ENCODE measurements around the gene ETV1.

Gene ETV1

DNA sequence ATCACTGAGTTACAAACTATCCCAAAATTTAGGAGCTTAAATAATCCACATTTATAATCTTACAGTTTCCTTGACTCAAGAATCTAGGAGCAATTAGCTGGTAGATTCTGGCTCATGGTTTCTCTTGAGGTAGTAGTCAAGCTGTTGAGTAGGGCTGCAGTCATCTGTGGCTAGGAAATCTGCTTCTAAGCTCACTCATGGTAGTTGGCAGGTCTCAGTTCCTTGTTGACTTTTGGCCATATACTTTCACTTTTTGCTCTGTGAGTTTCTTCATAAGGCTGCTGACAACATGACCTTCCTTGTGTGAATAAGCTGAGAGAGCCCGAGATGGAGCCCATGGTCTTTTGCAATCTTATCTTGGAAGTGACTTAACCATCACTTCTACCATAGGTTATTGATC, 10.8 kb upstream of the ETV1 start:
- H3K9me3 ChIP-seq (ENCODE audit: control insufficient read depth, insufficient read depth, low read length) = no peaks in the 10 kb centered on the region
- no peaks in the 10 kb centered on the region for H3K27me3 ChIP-seq (ENCODE audit: control insufficient read depth, insufficient read depth, low read length)
- H3K9ac ChIP-seq (ENCODE audit: low read depth, low read length) = no peak overlapping the region
- H3K36me3 ChIP-seq (ENCODE audit: control insufficient read depth, insufficient read depth, low read length) = no peaks in the 10 kb centered on the region
- H3K4me1 ChIP-seq (ENCODE audit: control insufficient read depth, insufficient read depth, low read length) = no peaks in the 10 kb centered on the region
- no peak overlapping the region for H3K4me3 ChIP-seq (ENCODE audit: low read depth, low read length)

DNA sequence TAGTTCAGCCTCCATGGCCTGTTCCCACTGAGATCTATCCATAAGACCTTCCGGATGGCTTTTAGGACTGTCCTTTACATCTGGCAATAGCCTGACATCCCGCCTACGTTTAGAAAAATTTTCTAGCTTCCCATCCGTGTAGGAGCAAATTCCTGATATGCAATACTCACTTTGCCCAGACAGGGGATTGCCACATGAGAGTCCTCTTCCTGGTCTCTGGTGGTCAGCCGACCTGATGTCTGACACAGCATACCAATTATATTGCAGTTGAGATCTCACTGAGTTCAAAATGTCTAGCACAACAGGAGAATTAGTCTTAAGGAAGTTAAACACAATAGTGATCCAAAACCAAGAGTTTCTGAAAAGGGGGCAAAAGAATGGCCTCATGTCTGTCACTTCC, 9.4 kb upstream of the ETV1 start:
- no peak overlapping the region for H3K9ac ChIP-seq (ENCODE audit: low read depth, low read length)
- no peaks in the 10 kb centered on the region for H3K4me1 ChIP-seq (ENCODE audit: control insufficient read depth, insufficient read depth, low read length)
- no peak overlapping the region for H3K4me3 ChIP-seq (ENCODE audit: low read depth, low read length)
- H3K27me3 ChIP-seq (ENCODE audit: control insufficient read depth, insufficient read depth, low read length) = no peaks in the 10 kb centered on the region
- H3K36me3 ChIP-seq (ENCODE audit: control insufficient read depth, insufficient read depth, low read length) = no peaks in the 10 kb centered on the region
- no peaks in the 10 kb centered on the region for H3K9me3 ChIP-seq (ENCODE audit: control insufficient read depth, insufficient read depth, low read length)

GRCh38 chr7:13992596-13992964, 3.1 kb upstream of the ETV1 start:
- H3K36me3 ChIP-seq (ENCODE audit: control insufficient read depth, insufficient read depth, low read length) = no peaks in the 10 kb centered on the region
- H3K9ac ChIP-seq (ENCODE audit: low read depth, low read length) = no peak overlapping the region
- no peaks in the 10 kb centered on the region for H3K9me3 ChIP-seq (ENCODE audit: control insufficient read depth, insufficient read depth, low read length)
- H3K27me3 ChIP-seq (ENCODE audit: control insufficient read depth, insufficient read depth, low read length) = no peaks in the 10 kb centered on the region
- H3K4me1 ChIP-seq (ENCODE audit: control insufficient read depth, insufficient read depth, low read length) = peaks cover 1% of the 10 kb centered on the region
- H3K4me3 ChIP-seq (ENCODE audit: low read depth, low read length) = no peak overlapping the region

DNA sequence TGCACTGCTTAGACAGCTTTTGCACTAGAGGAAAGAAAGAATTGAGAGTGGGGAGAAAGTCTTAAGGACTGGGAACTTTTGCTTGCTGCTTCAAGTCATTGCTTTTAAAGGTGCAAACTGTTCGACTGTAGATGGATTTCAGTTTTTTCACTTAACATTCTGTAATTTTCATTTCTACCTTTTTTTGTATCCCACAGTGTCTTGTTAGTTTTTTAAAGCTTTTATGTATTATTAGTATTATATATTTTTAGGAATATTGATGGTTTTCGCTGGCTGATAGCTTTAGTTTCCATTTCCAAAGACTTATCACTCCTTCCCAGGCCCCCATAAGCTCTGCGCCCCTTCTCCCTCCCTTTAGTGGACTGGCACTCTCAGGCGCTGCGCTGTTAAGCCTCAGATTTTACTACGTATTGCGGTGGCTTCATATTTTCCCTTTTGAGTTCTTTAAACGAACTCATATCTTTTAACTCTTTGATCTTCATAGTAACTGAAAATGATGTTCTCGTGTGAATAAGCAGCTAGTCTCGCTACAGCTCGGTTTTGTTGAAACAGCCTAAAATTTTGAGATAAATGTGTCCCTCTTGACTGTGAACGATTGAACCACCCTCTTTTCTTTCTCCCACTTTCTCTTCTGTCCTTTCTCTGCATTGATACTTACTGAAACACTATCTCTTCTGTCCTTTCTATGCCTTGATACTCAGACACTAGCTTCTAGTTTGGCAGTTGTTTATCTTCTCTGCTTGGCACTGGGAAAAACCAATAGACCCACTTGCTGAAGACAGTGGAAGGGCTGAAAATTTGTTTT, 2.5 kb upstream of the ETV1 start:
- H3K9me3 ChIP-seq (ENCODE audit: control insufficient read depth, insufficient read depth, low read length) = no peaks in the 10 kb centered on the region
- no peaks in the 10 kb centered on the region for H3K27me3 ChIP-seq (ENCODE audit: control insufficient read depth, insufficient read depth, low read length)
- no peaks in the 10 kb centered on the region for H3K36me3 ChIP-seq (ENCODE audit: control insufficient read depth, insufficient read depth, low read length)
- H3K9ac ChIP-seq (ENCODE audit: low read depth, low read length) = peak overlapping the region; percentile 66
- peaks cover 4% of the 10 kb centered on the region for H3K4me1 ChIP-seq (ENCODE audit: control insufficient read depth, insufficient read depth, low read length)
- peak overlapping the region; percentile 64 for H3K4me3 ChIP-seq (ENCODE audit: low read depth, low read length)

DNA sequence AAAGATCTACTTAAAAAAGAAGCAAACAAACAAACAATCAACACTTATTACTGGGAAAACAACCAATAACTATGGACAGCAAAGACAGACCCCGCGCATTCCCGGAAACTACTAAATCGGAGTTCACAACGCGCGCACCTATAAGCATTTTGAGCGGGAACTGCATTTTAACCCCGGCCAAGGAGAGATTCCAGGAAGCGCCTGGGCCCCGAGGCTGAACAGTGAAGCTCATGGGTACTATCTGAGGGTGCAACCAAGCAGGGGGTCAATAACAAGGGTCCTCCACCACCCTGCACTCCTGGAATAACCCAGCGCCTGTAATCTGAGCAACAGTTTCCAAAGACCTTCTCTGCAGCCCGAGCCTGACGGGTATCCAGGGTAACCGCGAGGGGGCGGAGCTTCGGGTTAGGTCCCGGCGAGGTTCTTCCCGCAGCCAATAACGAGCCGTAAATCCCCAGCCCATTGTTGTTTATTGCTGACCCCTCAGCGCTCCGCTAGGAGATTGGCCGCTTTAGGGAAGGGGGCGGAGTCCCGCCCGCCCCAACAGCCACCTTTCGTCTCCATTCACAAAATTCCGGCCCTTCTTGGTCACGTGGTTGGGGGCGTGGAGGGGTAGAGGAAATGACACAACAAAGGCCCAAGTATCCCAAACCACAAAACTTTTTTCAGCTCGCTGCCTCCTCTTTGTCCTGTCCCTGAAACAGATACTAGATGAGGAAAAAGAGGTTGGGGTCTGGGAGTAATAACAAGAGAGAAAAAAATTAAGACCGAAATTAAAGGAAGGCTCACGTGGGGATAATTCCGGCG, 1.7 kb upstream of the ETV1 start:
- Histone ChIP-seq H3K9me3 (ENCODE audit: control insufficient read depth, insufficient read depth, low read length) (no peaks in the 10 kb centered on the region), H3K9ac (ENCODE audit: low read depth, low read length) (peak overlapping the region; percentile 66), H3K4me3 (ENCODE audit: low read depth, low read length) (peak overlapping the region; percentile 64)

GRCh38 chr7:13990319-13990983, 985 bp upstream of the ETV1 start:
- Histone ChIP-seq H3K4me3 (ENCODE audit: low read depth, low read length) (peak overlapping the region; percentile 63), H3K27me3 (ENCODE audit: control insufficient read depth, insufficient read depth, low read length) (no peaks in the 10 kb centered on the region), H3K36me3 (ENCODE audit: control insufficient read depth, insufficient read depth, low read length) (no peaks in the 10 kb centered on the region), H3K9ac (ENCODE audit: low read depth, low read length) (peak overlapping the region; percentile 38), H3K4me1 (ENCODE audit: control insufficient read depth, insufficient read depth, low read length) (peaks cover 10% of the 10 kb centered on the region), H3K9me3 (ENCODE audit: control insufficient read depth, insufficient read depth, low read length) (no peaks in the 10 kb centered on the region)

More for the DNA sequence above, 1.7 kb upstream of the ETV1 start:
- Histone ChIP-seq H3K27me3 (ENCODE audit: control insufficient read depth, insufficient read depth, low read length) (no peaks in the 10 kb centered on the region), H3K36me3 (ENCODE audit: control insufficient read depth, insufficient read depth, low read length) (no peaks in the 10 kb centered on the region), H3K4me1 (ENCODE audit: control insufficient read depth, insufficient read depth, low read length) (peaks cover 7% of the 10 kb centered on the region)

DNA sequence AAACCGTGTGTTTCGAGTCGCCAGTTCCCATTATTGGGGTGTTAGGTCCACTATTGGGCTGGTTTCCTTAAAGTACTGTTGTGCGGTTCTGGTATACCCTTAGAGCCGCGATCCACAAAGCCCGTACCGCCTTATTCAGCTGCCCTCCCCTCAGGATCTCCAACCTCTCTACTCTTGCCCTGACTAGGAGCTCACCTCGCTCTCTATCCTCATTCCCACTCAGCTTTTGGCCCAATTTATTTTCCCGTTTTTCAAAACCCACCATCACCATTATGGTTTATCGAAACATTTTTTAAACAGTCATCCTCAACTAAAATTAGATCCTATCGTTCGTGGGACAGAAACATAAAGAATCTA, 461 bp upstream of the ETV1 start:
- Histone ChIP-seq H3K9me3 (ENCODE audit: control insufficient read depth, insufficient read depth, low read length) (no peaks in the 10 kb centered on the region), H3K9ac (ENCODE audit: low read depth, low read length) (peak overlapping the region; percentile 38)

DNA sequence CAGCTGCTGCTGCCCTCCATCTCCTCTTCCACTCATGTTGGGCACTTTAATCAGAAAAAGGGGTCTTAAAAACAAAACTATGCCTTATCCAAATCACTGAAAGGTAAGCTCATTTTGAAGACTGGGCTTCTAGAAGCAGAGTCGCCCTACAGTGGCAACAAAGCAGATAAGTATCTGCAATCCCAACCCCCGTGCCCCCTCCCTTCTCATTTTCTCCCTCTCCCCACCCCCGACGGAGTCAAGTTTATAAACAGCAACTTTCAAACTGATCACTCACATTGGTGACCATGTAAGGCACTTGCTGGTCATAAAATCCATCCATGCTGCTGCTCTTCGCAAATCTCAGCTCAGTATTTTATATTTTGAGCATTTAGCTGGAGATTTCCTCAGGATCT, 738 bp downstream of the ETV1 start:
- no peaks in the 10 kb centered on the region for H3K27me3 ChIP-seq (ENCODE audit: control insufficient read depth, insufficient read depth, low read length)
- peak overlapping the region; percentile 41 for H3K9ac ChIP-seq (ENCODE audit: low read depth, low read length)

More for the DNA sequence above, 461 bp upstream of the ETV1 start:
- no peaks in the 10 kb centered on the region for H3K27me3 ChIP-seq (ENCODE audit: control insufficient read depth, insufficient read depth, low read length)
- no peaks in the 10 kb centered on the region for H3K36me3 ChIP-seq (ENCODE audit: control insufficient read depth, insufficient read depth, low read length)
- H3K4me1 ChIP-seq (ENCODE audit: control insufficient read depth, insufficient read depth, low read length) = peaks cover 10% of the 10 kb centered on the region
- peak overlapping the region; percentile 63 for H3K4me3 ChIP-seq (ENCODE audit: low read depth, low read length)

DNA sequence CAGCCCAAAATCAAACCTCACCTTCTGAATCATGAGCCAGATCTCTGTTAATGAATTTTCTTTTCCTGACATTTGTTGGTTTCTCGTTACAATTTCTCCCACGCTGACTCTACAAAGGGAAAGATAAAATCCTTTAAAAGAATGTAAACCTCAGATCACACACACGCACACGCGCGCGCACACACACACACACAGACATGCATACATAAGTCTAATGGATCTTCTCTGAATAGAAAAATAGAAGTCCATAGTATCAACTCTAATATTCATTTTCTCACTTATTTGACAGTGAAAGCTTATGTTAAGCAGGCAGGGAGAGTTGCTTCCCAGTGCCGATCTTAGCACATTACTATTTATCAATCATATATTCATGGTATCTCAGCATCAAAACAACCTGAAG, 1.4 kb downstream of the ETV1 start:
- Histone ChIP-seq H3K9ac (ENCODE audit: low read depth, low read length) (no peak overlapping the region), H3K4me1 (ENCODE audit: control insufficient read depth, insufficient read depth, low read length) (peaks cover 14% of the 10 kb centered on the region), H3K27me3 (ENCODE audit: control insufficient read depth, insufficient read depth, low read length) (no peaks in the 10 kb centered on the region), H3K9me3 (ENCODE audit: control insufficient read depth, insufficient read depth, low read length) (no peaks in the 10 kb centered on the region), H3K4me3 (ENCODE audit: low read depth, low read length) (peak overlapping the region; percentile 63), H3K36me3 (ENCODE audit: control insufficient read depth, insufficient read depth, low read length) (no peaks in the 10 kb centered on the region)

More for the DNA sequence above, 738 bp downstream of the ETV1 start:
- Histone ChIP-seq H3K36me3 (ENCODE audit: control insufficient read depth, insufficient read depth, low read length) (no peaks in the 10 kb centered on the region), H3K4me1 (ENCODE audit: control insufficient read depth, insufficient read depth, low read length) (peaks cover 14% of the 10 kb centered on the region), H3K4me3 (ENCODE audit: low read depth, low read length) (peak overlapping the region; percentile 63), H3K9me3 (ENCODE audit: control insufficient read depth, insufficient read depth, low read length) (no peaks in the 10 kb centered on the region)

- H3K4me1 ChIP-seq (ENCODE audit: control insufficient read depth, insufficient read depth, low read length) = peaks cover 20% of the 10 kb centered on the region
- H3K4me3 ChIP-seq (ENCODE audit: low read depth, low read length) = peak overlapping the region; percentile 63
- H3K9me3 ChIP-seq (ENCODE audit: control insufficient read depth, insufficient read depth, low read length) = no peaks in the 10 kb centered on the region
- H3K27me3 ChIP-seq (ENCODE audit: control insufficient read depth, insufficient read depth, low read length) = no peaks in the 10 kb centered on the region
- no peak overlapping the region for H3K9ac ChIP-seq (ENCODE audit: low read depth, low read length)
- H3K36me3 ChIP-seq (ENCODE audit: control insufficient read depth, insufficient read depth, low read length) = no peaks in the 10 kb centered on the region
Measured at GRCh38 chr7:13987395-13987794, 2.1 kb downstream of the ETV1 start.

DNA sequence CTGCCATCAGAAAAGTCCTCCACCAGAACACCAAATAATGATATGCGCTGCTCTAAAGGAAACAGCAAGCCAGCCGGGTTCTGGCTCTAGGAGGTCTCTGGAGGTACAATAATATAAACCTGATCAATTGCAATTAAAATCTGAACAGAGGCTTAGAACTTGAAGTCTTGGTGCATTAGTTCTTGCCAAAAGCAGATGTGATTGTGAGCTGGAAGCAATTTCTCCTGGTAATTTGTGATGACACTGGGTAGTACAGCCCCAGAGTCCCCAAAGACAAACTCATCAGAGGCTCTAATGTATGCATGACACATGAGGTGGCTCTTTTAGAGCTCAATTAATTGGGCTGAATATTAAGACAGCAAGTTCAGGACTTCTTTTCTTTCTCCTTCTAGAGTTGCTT, 3.3 kb downstream of the ETV1 start:
- H3K36me3 ChIP-seq (ENCODE audit: control insufficient read depth, insufficient read depth, low read length) = no peaks in the 10 kb centered on the region
- H3K4me3 ChIP-seq (ENCODE audit: low read depth, low read length) = peak overlapping the region; percentile 32
- no peaks in the 10 kb centered on the region for H3K9me3 ChIP-seq (ENCODE audit: control insufficient read depth, insufficient read depth, low read length)
- H3K9ac ChIP-seq (ENCODE audit: low read depth, low read length) = no peak overlapping the region
- H3K27me3 ChIP-seq (ENCODE audit: control insufficient read depth, insufficient read depth, low read length) = no peaks in the 10 kb centered on the region
- peaks cover 23% of the 10 kb centered on the region for H3K4me1 ChIP-seq (ENCODE audit: control insufficient read depth, insufficient read depth, low read length)
